OCI-LY7 (cell line): Measurements from ENCODE around the gene RAG2.

Source experiments
- EZH2phosphoT487 ChIP-seq: fragments of 200-600 bp; sonication (generic); IDR thresholded peaks from 2 replicates; pipeline ENCODE4 v1.6.1; 2018; ENCODE audit warnings: low read depth, borderline replicate concordance, mild to moderate bottlenecking, mixed run types, antibody characterized with exemption, low read length, moderate library complexity, mixed read lengths
- TF ChIP-seq, protein P1 (sequence below): fragments of 200-600 bp; sonication (generic); conservative IDR thresholded peaks from 2 replicates; pipeline ENCODE4 v1.5.1; 2014; ENCODE audit warnings: mild to moderate bottlenecking, antibody characterized with exemption, low read length, moderate library complexity, mixed read lengths

- TF ChIP-seq, protein P1, sequence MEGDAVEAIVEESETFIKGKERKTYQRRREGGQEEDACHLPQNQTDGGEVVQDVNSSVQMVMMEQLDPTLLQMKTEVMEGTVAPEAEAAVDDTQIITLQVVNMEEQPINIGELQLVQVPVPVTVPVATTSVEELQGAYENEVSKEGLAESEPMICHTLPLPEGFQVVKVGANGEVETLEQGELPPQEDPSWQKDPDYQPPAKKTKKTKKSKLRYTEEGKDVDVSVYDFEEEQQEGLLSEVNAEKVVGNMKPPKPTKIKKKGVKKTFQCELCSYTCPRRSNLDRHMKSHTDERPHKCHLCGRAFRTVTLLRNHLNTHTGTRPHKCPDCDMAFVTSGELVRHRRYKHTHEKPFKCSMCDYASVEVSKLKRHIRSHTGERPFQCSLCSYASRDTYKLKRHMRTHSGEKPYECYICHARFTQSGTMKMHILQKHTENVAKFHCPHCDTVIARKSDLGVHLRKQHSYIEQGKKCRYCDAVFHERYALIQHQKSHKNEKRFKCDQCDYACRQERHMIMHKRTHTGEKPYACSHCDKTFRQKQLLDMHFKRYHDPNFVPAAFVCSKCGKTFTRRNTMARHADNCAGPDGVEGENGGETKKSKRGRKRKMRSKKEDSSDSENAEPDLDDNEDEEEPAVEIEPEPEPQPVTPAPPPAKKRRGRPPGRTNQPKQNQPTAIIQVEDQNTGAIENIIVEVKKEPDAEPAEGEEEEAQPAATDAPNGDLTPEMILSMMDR: no peak
- no peak for TF ChIP-seq EZH2phosphoT487
Observed at GRCh38 chr11:36631774-36632173, 33.7 kb upstream of the RAG2 start.
